Colonic mucosa (tissue), 4 donors: ENCODE results near the gene POLR1C. TPM values are rescaled to one million over a fixed set of nuclear protein-coding genes. Genes with fewer than 3 reads are reported as not detected.

ENCODE experiments used
- DNase-seq: peaks from one replicate; pipeline ENCODE4 v3.0.0-alpha.2; 2020
- H3K27ac ChIP-seq: fragments of 200-600 bp; one replicate; pipeline ENCODE4 v1.8.0; 2021
- H3K27me3 ChIP-seq: fragments of 200-600 bp; one replicate; pipeline ENCODE4 v1.8.0; 2021
- H3K36me3 ChIP-seq: fragments of 200-600 bp; one replicate; pipeline ENCODE4 v1.8.0; 2021
- H3K4me1 ChIP-seq: fragments of 200-600 bp; one replicate; pipeline ENCODE4 v1.8.0; 2021; ENCODE audit warnings: mild to moderate bottlenecking
- H3K4me3 ChIP-seq: fragments of 200-600 bp; one replicate; pipeline ENCODE4 v1.8.0; 2021
- H3K9ac ChIP-seq, 2 donors: one replicate each; pipeline ENCODE4 v1.7.0; 2013; ENCODE audit warnings: control low read depth in 2 of 2, low read depth in 2 of 2, low read length in 2 of 2
- H3K9me3 ChIP-seq: fragments of 200-600 bp; one replicate; pipeline ENCODE4 v1.8.0; 2021
- intact Hi-C: fragments of 100-400 bp; cut with DNase I; formaldehyde crosslinking; loops from one replicate; pipeline ENCODE4 v1.14.1; 2022
- total RNA-seq, 2 donors: library from RNA; stranded (reverse); fragmentation: NEBNext Ultra II Directional in 1 of 2; extraction: Animal tissue kit (Norgen Biotek cat#: 25700) in 1 of 2; gene quantifications; one replicate each; pipeline ENCODE4 v1.2.1, GENCODE V29; 2021
- TF ChIP-seq, protein P1 (sequence below): fragments of 200-600 bp; IDR thresholded peaks from one replicate; pipeline ENCODE4 v1.8.0; 2022; ENCODE audit warnings: antibody characterized with exemption, mild to moderate bottlenecking
- donor health status: healthy.
- donor health status: DM: no; HTN: no; CAD: no.
- donor health status: DM: no; HTN: no; CAD: no.

Gene POLR1C
- total RNA-seq, 2 donors from 2014 or later, result 28.1 to 41.8 TPM

DNA sequence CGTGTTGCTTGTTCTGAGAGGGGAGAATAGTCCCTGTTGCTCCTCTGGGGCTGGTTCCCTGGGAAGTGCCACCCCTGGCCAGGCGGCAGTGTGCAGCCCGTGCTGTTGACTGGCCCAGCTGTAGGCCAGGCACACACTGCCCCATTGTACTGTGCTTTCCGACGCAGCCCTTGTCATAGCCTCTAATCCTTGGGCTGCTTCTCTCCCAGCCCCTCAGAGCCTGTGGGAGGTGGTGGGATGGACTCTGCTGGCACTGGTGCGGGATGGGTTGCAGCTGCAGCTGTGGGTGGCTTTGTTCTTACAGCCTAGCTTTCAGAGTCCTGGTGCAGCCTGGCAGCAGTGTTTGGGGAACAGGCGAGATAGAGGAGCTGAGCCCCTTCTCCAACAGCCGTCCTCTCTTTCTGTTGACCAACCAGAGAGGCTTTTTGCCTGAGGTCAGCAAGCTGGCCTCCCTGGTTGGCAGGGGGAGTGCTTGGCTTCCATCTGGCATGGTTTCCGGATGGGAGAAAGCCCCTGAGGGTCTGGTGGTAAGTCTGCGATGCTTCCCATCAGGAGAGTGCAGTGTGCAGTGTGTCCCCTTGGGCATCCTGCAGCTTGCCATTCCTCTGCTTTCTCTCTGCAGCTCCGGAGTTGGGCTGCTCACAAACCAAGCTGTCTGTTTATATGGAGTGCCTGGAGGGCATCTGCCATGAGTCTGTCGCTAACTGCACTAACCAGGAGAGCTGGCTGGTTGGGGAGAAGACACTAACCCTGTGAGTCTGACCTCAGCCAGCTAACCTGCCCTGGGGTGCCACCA is 27.4 kb upstream of the POLR1C start:
- no peaks in the 10 kb centered on the region for H3K27me3 ChIP-seq
- no peak overlapping the region for H3K27ac ChIP-seq
- H3K9ac ChIP-seq, result no peak overlapping the region
- no peaks in the 10 kb centered on the region for H3K9me3 ChIP-seq
- TF ChIP-seq, protein P1, sequence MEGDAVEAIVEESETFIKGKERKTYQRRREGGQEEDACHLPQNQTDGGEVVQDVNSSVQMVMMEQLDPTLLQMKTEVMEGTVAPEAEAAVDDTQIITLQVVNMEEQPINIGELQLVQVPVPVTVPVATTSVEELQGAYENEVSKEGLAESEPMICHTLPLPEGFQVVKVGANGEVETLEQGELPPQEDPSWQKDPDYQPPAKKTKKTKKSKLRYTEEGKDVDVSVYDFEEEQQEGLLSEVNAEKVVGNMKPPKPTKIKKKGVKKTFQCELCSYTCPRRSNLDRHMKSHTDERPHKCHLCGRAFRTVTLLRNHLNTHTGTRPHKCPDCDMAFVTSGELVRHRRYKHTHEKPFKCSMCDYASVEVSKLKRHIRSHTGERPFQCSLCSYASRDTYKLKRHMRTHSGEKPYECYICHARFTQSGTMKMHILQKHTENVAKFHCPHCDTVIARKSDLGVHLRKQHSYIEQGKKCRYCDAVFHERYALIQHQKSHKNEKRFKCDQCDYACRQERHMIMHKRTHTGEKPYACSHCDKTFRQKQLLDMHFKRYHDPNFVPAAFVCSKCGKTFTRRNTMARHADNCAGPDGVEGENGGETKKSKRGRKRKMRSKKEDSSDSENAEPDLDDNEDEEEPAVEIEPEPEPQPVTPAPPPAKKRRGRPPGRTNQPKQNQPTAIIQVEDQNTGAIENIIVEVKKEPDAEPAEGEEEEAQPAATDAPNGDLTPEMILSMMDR, result no peak
- no peaks in the 10 kb centered on the region for H3K4me1 ChIP-seq
- intact Hi-C loops, result no loop called here
- no peak for DNase-seq
- H3K4me3 ChIP-seq, result no peak overlapping the region
- H3K36me3 ChIP-seq, result no peaks in the 10 kb centered on the region

DNA sequence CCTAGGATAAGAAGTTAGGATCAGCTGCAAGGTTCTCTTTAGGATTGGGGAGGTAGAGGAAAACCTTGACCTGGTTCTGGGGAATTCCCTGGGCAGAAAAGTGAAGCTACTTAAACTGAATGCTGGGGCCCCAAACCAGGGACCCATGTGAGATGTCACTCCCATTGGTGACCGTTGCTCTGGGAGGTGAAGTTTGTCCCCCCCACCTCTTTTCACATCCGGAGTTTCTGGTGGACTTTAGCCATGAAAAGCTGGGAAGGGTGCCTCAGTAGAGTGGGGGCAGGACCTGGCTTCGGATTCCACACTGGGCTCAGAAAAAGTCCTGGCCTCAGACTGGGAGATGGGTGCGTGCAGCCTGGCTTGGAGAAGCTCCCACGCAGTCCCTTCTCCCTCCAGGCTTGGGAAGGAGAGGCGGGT is 26.4 kb upstream of the POLR1C start:
- Histone ChIP-seq H3K9ac (no peak overlapping the region), H3K27ac (no peak overlapping the region), H3K36me3 (no peaks in the 10 kb centered on the region), H3K27me3 (no peaks in the 10 kb centered on the region), H3K9me3 (no peaks in the 10 kb centered on the region), H3K4me1 (no peaks in the 10 kb centered on the region), H3K4me3 (no peak overlapping the region)
- intact Hi-C loops, result no loop called here
- TF ChIP-seq, protein P1, result no peak
- DNase-seq, result no peak

DNA sequence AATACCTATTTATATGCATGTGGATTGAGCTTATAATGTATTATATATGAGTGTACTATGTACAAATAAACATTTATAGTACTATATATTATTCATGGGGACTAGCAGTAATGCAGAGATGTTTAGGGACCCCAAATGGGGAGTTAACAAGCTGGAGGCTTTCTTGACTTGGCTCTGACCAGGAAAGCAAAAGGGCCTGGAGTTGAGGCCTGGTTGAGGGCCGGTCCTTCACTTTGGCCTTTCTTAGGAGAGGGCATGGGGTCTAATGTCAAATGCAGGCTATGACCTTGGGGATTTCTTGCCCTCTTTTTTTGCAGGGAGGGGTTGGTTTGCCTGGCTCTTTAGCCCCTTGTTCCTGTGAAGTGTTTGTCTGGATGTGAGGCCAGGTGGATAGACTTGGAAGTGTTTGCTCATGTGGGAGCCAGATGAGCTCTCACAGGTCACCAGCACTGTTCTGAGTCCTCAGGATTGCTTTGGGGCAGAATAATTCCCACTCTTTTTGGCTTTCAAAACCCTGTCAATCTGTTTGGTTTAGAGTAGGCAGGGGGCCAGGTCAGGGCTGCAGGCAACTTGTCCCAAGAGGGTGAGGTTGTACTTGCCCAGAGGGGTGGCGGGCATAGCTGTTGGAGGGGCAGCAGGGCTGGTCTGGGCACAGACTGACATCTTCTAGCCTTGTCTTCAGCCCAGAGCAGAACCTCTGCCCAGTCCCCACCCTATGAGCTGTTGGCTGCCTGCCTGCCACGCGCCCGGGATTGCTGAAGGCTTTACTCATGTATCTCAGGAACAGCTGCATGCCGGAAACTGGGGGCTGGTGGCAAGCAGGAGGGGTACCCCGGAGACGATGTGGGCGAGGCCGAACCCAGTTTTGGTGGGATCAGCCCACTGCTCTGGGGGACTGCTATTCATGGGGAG is 24.9 kb upstream of the POLR1C start:
- H3K36me3 ChIP-seq, result no peaks in the 10 kb centered on the region
- TF ChIP-seq, protein P1, result no peak
- no peaks in the 10 kb centered on the region for H3K27me3 ChIP-seq
- peak; percentile 70 for DNase-seq
- H3K9me3 ChIP-seq, result no peaks in the 10 kb centered on the region
- no peaks in the 10 kb centered on the region for H3K4me1 ChIP-seq
- H3K4me3 ChIP-seq, result no peak overlapping the region
- H3K9ac ChIP-seq, result peak overlapping the region in 1 of 2 donors; percentile 14
- intact Hi-C loops, result no loop called here
- no peak overlapping the region for H3K27ac ChIP-seq

DNA sequence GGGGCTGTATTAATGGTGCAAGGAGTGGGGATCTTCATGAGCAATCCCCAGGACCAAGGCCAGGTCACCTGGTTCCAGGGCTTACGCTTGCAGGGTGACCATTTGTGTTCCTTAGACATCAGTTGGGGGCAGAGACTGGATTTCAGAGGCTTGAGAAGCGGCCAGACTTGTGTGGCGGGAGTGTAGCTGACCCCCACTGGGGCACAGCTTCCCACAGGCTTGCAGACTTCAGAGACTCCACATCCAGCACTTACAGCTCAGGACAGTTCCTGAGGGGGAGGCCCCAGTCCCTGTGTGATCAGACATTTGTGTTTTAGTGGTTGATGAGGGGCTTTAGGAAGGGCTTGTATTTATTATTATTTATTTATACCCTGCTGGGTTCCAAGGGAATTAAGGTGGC is 24.2 kb upstream of the POLR1C start:
- intact Hi-C loops, result no loop called here
- Histone ChIP-seq H3K9ac (no peak overlapping the region), H3K4me3 (no peak overlapping the region), H3K27ac (no peak overlapping the region), H3K27me3 (no peaks in the 10 kb centered on the region), H3K9me3 (no peaks in the 10 kb centered on the region), H3K36me3 (no peaks in the 10 kb centered on the region), H3K4me1 (no peaks in the 10 kb centered on the region)
- TF ChIP-seq, protein P1, result no peak
- no peak for DNase-seq

DNA sequence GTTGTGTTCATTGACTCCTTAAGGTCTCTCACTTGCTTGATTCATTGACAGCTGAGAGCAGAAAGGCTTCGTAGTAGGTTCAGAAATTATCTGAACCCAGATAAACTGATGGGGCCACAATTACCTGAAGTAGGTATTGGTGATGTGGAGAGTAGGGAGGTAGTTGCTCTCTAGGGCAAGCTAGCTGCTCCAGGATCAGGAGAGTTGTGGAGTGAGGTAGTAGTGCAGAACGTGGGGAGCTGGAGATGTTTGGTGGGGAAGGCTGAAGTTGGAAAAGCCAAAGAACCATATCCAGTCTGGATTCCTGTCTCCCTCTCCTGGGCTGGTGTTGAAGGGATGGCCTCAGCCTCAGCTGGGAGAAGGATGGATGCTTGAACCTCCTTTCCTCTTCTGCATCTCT is 23.7 kb upstream of the POLR1C start:
- Histone ChIP-seq H3K9ac (no peak overlapping the region), H3K4me3 (no peak overlapping the region), H3K27me3 (no peaks in the 10 kb centered on the region), H3K36me3 (no peaks in the 10 kb centered on the region), H3K4me1 (no peaks in the 10 kb centered on the region), H3K27ac (no peak overlapping the region), H3K9me3 (no peaks in the 10 kb centered on the region)
- TF ChIP-seq, protein P1, result no peak
- intact Hi-C loops, result no loop called here
- DNase-seq, result no peak
